SK-N-MC (cell line): ENCODE results near the gene IL12RB1.

Experiments
- DNase-seq: peaks from one replicate; pipeline ENCODE4 v3.0.0-alpha.2; 2011; ENCODE audit warnings: low read depth, low spot score
- H3K27ac ChIP-seq: fragments of 200-600 bp; sonication (generic); 2 replicates; pipeline ENCODE4 v1.5.1; 2016; ENCODE audit warnings: mixed run types
- H3K36me3 ChIP-seq: fragments of 200-600 bp; sonication (generic); 2 replicates; pipeline ENCODE4 v1.6.1; 2017; ENCODE audit warnings: antibody characterized with exemption, low read length, mixed read lengths; ENCODE audit not compliant: insufficient read depth
- H3K4me3 ChIP-seq: fragments of 200-600 bp; sonication (generic); 2 replicates; pipeline ENCODE4 v1.5.1; 2016
- H3K9ac ChIP-seq: fragments of 200-600 bp; sonication (generic); 2 replicates; pipeline ENCODE4 v1.8.0; 2017; ENCODE audit warnings: mixed run types, mixed read lengths; ENCODE audit not compliant: insufficient read length
- H3K9me3 ChIP-seq: fragments of 200-600 bp; sonication (generic); 2 replicates; pipeline ENCODE4 v1.6.1; 2017; ENCODE audit warnings: low read depth, mild to moderate bottlenecking, antibody characterized with exemption, low read length, moderate library complexity, mixed read lengths
- EZH2 ChIP-seq: fragments of 200-600 bp; sonication (generic); IDR thresholded peaks from one replicate; pipeline ENCODE4 v1.6.1; 2017; ENCODE audit warnings: antibody characterized with exemption
- FOXP2 ChIP-seq: optimal IDR thresholded peaks from 2 replicates; pipeline ENCODE3; 2011; ENCODE audit warnings: mild to moderate bottlenecking, moderate library complexity; ENCODE audit not compliant: insufficient read depth; ENCODE audit errors: extremely low read length, control extremely low read depth
- POLR2AphosphoS5 ChIP-seq: IDR thresholded peaks from 2 replicates; pipeline ENCODE4 v1.6.1; 2012; ENCODE audit warnings: mild to moderate bottlenecking, low read depth, low read length, borderline replicate concordance

The IL12RB1 gene

DNA sequence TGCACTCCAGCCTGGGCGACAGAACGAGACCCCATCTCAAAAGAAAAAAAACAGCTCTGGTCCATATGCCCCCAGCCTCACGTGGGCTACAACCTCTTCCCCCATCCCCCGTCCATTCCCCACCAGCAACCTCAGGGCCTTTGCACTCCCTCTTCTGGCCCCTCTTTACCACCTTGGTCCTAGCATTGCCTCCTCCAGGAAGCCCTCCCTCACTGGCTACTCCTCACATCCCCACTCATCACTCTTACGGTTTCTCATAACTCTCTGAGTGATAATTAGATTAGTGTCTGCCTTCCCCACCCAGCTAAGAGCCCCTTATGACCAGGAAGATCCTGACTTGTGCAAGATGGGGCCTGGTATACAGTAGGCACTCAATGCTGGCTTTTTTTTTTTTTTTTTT, 30.8 kb downstream of the IL12RB1 start:
- no peak for TF ChIP-seq EZH2
- TF ChIP-seq POLR2AphosphoS5 = no peak
- no peak for TF ChIP-seq FOXP2

DNA sequence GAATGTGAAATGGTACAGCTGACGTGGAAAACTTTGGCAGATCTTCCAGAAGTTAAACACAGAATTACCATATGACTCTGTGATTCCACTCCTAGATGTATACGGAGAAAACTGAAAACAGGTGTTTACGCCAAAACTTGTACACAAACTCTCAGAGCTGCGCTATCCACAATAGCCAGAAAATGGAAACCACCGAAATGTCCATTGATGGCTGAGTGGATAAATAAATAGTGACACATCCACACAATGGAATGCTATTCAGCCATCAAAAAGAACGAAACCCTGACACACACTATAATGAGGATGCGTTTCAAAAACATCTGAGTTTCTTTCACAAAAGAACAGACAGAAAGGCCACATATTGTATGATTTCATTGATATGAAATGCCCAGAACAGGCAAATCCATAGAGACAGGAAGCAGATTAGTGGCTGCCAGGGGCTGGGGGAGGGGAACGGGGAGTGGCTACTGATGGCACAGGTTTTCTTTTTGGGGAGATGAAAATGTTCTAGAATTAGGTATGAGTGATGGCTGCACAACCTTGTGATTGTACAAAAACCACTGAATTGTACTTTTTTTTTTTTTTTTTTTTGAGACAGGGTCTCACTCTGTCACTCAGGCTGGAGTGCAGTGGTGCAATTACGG, 33.0 kb downstream of the IL12RB1 start:
- Histone ChIP-seq H3K9me3 (no peaks in the 10 kb centered on the region), H3K9ac (no peak overlapping the region), H3K27ac (no peak overlapping the region), H3K36me3 (no peaks in the 10 kb centered on the region), H3K4me3 (no peak overlapping the region)
- no peak for TF ChIP-seq POLR2AphosphoS5
- no peak for TF ChIP-seq FOXP2
- no peak for TF ChIP-seq EZH2
- no peak for DNase-seq

More for the DNA sequence above, 30.8 kb downstream of the IL12RB1 start:
- DNase-seq = no peak
- Histone ChIP-seq H3K36me3 (no peaks in the 10 kb centered on the region), H3K4me3 (no peak overlapping the region), H3K9me3 (no peaks in the 10 kb centered on the region), H3K27ac (no peak overlapping the region), H3K9ac (no peak overlapping the region)

DNA sequence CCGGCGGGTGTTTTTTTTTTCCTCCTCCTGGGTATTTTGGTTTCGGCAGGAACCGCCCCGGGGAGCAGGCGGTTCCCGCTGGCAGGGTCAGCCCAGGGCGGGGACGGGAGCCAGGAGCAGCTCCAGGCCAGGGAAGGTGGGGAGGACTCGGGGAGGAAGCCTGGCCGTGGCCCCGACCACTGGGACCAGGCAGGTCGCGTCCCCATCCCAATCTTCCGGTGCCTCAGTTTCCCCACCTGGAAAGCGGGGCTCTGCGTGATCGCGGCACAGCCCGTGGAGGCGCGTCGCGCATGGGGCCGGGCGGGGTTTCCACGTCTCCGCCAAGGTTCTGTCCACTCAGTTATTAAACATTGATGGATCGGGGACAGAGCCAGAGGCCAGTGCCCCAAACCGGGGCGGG, 34.8 kb downstream of the IL12RB1 start:
- H3K4me3 ChIP-seq = no peak overlapping the region
- no peak overlapping the region for H3K9ac ChIP-seq
- no peak for DNase-seq

DNA sequence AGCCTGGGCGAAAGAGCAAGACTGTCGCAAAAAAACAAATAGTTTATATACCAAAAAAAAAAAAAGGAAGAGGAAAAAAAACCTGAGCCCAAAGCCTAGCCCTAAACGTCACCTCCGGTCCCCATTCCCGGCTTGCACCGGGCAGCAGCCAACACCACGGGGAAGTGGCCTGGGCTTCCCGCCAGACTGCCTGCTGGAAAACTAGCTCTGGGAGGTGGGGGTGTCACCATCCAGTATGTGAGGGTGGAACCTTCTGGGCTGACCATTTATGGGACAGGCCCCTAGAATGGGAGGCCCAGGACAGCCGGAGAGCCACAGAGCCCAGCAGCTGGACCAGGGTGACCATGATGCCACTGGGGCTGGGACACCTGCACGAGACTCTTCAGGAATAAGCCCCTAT, 37.3 kb downstream of the IL12RB1 start:
- no peak for TF ChIP-seq EZH2
- no peak for TF ChIP-seq FOXP2
- TF ChIP-seq POLR2AphosphoS5 = no peak
- H3K27ac ChIP-seq = no peak overlapping the region
- no peaks in the 10 kb centered on the region for H3K9me3 ChIP-seq
- no peak for DNase-seq
- H3K9ac ChIP-seq = no peak overlapping the region
- no peak overlapping the region for H3K4me3 ChIP-seq
- H3K36me3 ChIP-seq = no peaks in the 10 kb centered on the region

More for the DNA sequence above, 34.8 kb downstream of the IL12RB1 start:
- Histone ChIP-seq H3K36me3 (no peaks in the 10 kb centered on the region), H3K27ac (no peak overlapping the region), H3K9me3 (no peaks in the 10 kb centered on the region)
- TF ChIP-seq POLR2AphosphoS5 (no peak), EZH2 (no peak), FOXP2 (no peak)

DNA sequence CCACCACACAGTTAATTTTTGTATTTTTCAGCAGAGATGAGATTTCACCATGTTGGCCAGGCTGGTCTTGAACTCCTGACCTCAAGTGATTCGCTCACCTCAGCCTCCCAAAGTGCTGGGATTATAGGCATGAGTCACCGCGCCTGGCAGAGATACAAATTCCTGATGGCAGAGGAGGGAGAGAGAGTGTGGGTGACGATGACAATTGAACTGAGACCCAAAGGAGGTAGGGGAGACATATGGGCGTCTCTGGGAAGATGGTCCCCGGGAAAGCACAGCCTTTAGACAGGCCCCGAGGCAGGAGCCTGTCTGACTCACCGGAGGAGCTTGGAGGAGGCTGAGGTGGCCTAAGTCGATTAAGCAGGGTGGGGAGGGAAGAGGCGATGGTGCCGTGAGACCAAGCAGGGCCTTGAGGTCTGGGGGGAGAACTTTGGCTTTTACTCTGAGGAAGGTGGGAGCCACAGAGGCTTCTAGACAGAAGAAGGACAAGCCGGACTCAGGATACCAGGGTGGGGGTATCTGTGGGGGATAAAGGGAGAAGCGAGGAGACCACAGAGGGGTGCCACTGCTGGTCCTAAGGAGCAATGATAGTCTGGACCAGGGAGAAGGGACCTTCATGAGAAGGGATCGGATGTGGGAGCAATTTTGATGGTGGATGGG, 40.5 kb downstream of the IL12RB1 start:
- no peak overlapping the region for H3K9ac ChIP-seq
- DNase-seq = no peak
- no peaks in the 10 kb centered on the region for H3K36me3 ChIP-seq
- TF ChIP-seq EZH2 = no peak
- no peak for TF ChIP-seq POLR2AphosphoS5
- no peak for TF ChIP-seq FOXP2
- H3K4me3 ChIP-seq = no peak overlapping the region
- no peaks in the 10 kb centered on the region for H3K9me3 ChIP-seq
- H3K27ac ChIP-seq = no peak overlapping the region

DNA sequence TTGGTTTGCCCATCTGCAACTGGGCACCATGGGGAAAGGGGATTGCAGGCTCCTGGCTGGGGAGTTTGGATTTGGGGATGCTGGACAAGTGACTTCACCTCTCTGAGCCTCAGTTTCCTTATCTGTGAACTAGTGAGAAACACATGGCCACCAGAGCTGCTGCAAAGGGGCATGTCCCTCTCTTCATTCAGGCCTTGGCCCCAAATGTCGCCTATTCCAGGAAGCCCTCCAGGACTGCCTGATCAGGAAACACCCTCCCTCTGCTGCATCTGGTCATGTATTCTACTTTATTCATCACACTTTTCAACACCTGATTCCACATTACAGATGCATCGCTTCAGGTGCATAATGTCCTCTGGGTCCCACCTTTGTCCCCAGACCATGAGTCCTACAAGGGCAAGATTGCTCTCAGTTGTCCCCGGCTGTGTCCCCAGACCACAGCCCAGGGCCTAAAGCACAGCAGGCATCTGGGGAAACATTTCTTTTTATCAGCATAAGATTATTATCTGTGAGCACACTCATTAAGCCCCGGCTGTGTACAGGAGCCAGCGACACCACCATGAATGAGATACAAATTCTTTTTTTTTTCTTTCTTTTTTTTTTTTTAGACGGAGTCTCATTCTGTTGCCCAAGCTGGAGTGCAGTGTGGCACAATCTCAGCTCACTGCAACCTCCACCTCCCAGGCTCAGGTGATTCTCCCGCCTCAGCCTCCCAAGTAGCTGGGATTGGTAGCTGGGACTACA, 41.3 kb downstream of the IL12RB1 start:
- TF ChIP-seq FOXP2 (no peak), POLR2AphosphoS5 (no peak), EZH2 (no peak)
- Histone ChIP-seq H3K36me3 (no peaks in the 10 kb centered on the region), H3K9me3 (no peaks in the 10 kb centered on the region), H3K9ac (no peak overlapping the region), H3K27ac (no peak overlapping the region), H3K4me3 (no peak overlapping the region)
- DNase-seq = no peak

DNA sequence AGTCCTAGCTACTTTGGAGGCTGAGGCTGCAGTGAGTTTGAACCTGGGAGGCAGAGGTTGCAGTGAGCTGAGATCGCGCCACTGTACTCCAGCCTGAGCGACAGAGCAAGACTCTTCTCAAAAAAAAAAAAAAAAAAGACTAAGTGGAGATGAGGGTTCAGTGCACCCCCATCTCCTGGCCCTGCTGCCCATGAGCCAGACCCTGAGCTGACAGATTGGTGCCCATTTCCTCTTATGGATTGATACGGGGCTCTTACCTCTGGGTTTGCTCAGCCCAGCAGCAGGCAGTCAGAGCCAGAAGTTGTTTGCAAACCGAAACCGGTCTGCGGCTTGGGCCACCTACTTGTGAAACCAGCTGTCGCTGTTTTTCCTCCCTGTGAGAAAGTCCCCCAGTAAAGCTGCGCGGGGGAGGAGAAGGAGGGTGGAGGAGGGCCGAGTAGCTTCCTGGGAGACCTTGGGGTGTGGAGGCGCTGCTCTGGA, 41.9 kb downstream of the IL12RB1 start:
- Histone ChIP-seq H3K4me3 (no peak overlapping the region), H3K9ac (no peak overlapping the region), H3K27ac (no peak overlapping the region), H3K9me3 (no peaks in the 10 kb centered on the region), H3K36me3 (no peaks in the 10 kb centered on the region)
- no peak for TF ChIP-seq POLR2AphosphoS5
- no peak for TF ChIP-seq EZH2
- TF ChIP-seq FOXP2 = no peak
- no peak for DNase-seq

DNA sequence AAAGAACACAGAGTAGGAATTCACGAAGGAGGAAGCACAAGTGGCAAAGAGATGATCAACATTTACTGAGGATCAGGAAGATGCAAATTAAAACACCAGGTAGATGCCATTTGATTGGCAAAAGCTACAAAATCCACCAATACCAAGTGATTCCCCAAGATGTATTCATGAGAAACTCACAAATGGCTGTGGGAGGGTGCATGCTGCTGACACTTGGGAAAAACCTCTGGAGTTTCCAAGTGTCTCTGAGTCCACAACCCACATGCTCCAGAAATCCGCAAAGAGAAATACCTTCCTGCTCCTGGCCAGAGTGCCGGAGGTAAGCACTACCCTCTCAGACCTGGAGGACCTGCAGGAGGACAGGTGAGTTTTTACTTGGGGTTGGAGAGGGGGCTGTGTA, 43.1 kb downstream of the IL12RB1 start:
- no peak overlapping the region for H3K27ac ChIP-seq
- no peak for TF ChIP-seq POLR2AphosphoS5
- no peaks in the 10 kb centered on the region for H3K36me3 ChIP-seq
- no peaks in the 10 kb centered on the region for H3K9me3 ChIP-seq
- no peak overlapping the region for H3K9ac ChIP-seq
- no peak overlapping the region for H3K4me3 ChIP-seq
- DNase-seq = no peak
